Uterus (tissue), 4 donors: ENCODE data around the gene CLSTN2. TPM values are rescaled to one million over a fixed set of nuclear protein-coding genes. Genes with fewer than 3 reads are reported as not detected.

Source experiments
- DNase-seq, 2 donors: peaks; one replicate each; pipeline ENCODE4 v3.0.0-alpha.2; 2019 to 2020
- H3K27ac ChIP-seq, 2 donors: fragments of 200-600 bp; sonication (generic); 1 replicate in 1 of 2; 2 replicates in 1 of 2; pipeline ENCODE4 v1.5.1; 2016 to 2018
- H3K27me3 ChIP-seq, 2 donors: fragments of 200-600 bp; sonication (generic); one replicate each; pipeline ENCODE4 v1.5.1; 2018 to 2019; ENCODE audit warnings: control low read depth in 1 of 2
- H3K36me3 ChIP-seq, 2 donors: fragments of 200-600 bp; sonication (generic); one replicate each; pipeline ENCODE4 v1.5.1; 2019; ENCODE audit warnings: control low read depth in 1 of 2
- H3K4me1 ChIP-seq, 2 donors: fragments of 200-600 bp; sonication (generic); one replicate each; pipeline ENCODE4 v1.5.1; 2018 to 2019; ENCODE audit warnings: control low read depth in 1 of 2
- H3K4me3 ChIP-seq, 2 donors: fragments of 200-600 bp; sonication (generic); 1 replicate in 1 of 2; 2 replicates in 1 of 2; pipeline ENCODE4 v1.5.1; 2018 to 2019; ENCODE audit warnings: mild to moderate bottlenecking in 1 of 2
- H3K9me3 ChIP-seq, 2 donors: fragments of 200-600 bp; sonication (generic); one replicate each; pipeline ENCODE4 v1.5.1; 2019; ENCODE audit warnings: control low read depth in 1 of 2
- CTCF ChIP-seq, 4 experiments: fragments of 200-600 bp in 2 of 4; fragments of 450-650 bp in 2 of 4; sonication (generic) in 2 of 4; IDR thresholded peaks; one replicate each; pipeline ENCODE4 v1.5.1; 2016 to 2019; ENCODE audit warnings: antibody characterized with exemption in 4 of 4, mild to moderate bottlenecking in 2 of 4, moderate library complexity in 1 of 4
- POLR2A ChIP-seq, 2 donors: fragments of 450-650 bp; IDR thresholded peaks; one replicate each; pipeline ENCODE4 v1.6.1; 2016; ENCODE audit warnings: antibody characterized with exemption in 2 of 2, mild to moderate bottlenecking in 1 of 2, moderate library complexity in 1 of 2
- intact Hi-C: fragments of 100-400 bp; cut with DNase I; formaldehyde crosslinking; loops from one replicate; pipeline ENCODE4 v1.15.1; 2023; ENCODE audit warnings: low total_unique reads
- total RNA-seq, 4 donors: library from RNA; depleted of rRNA in 3 of 4; stranded (reverse); fragments of >200 nt in 3 of 4; gene quantifications; one replicate each; pipeline versions ENCODE4 v1.1.0 to v1.2.4, GENCODE V29; 2014 to 2023
- donor health status: DM: yes; HTN: yes; CAD: no.

CLSTN2 gene
- total RNA-seq, 4 donors from 2014 or later = 4.7 to 32.2 (median 19.2) TPM

GRCh38 chr3:140427786-140428185 lies 492.8 kb downstream of the CLSTN2 start:
- no peaks in the 10 kb centered on the region for H3K27me3 ChIP-seq
- no peak overlapping the region for H3K4me3 ChIP-seq
- no peak overlapping the region for H3K27ac ChIP-seq
- no peaks in the 10 kb centered on the region for H3K36me3 ChIP-seq
- H3K4me1 ChIP-seq = no peaks in the 10 kb centered on the region
- no peak for DNase-seq
- no peaks in the 10 kb centered on the region for H3K9me3 ChIP-seq
- no peak for TF ChIP-seq POLR2A (IDR thresholded peaks at IDR 0.05)
- TF ChIP-seq CTCF (IDR thresholded peaks at IDR 0.05) = no peak
- intact Hi-C loops = no loop called here

- H3K27me3 ChIP-seq = no peaks in the 10 kb centered on the region
Observed at GRCh38 chr3:140428380-140428779, 493.4 kb downstream of the CLSTN2 start.

GRCh38 chr3:140429791-140430190 lies 494.8 kb downstream of the CLSTN2 start:
- no peaks in the 10 kb centered on the region for H3K9me3 ChIP-seq
- TF ChIP-seq POLR2A (IDR thresholded peaks at IDR 0.05) (no peak), CTCF (IDR thresholded peaks at IDR 0.05) (no peak)
- no peaks in the 10 kb centered on the region for H3K27me3 ChIP-seq
- no peak overlapping the region for H3K4me3 ChIP-seq
- DNase-seq = no peak
- no peaks in the 10 kb centered on the region for H3K36me3 ChIP-seq
- H3K4me1 ChIP-seq = no peaks in the 10 kb centered on the region
- intact Hi-C loops = no loop called here
- H3K27ac ChIP-seq = no peak overlapping the region

More at GRCh38 chr3:140428380-140428779, 493.4 kb downstream of the CLSTN2 start:
- Histone ChIP-seq H3K36me3 (no peaks in the 10 kb centered on the region), H3K27ac (no peak overlapping the region), H3K9me3 (no peaks in the 10 kb centered on the region), H3K4me3 (no peak overlapping the region), H3K4me1 (no peaks in the 10 kb centered on the region)
- intact Hi-C loops = no loop called here
- DNase-seq = no peak
- TF ChIP-seq CTCF (IDR thresholded peaks at IDR 0.05) = no peak
- TF ChIP-seq POLR2A (IDR thresholded peaks at IDR 0.05) = no peak

- no peak overlapping the region for H3K4me3 ChIP-seq
- DNase-seq = no peak
- no peak overlapping the region for H3K27ac ChIP-seq
- H3K27me3 ChIP-seq = no peaks in the 10 kb centered on the region
- TF ChIP-seq POLR2A (IDR thresholded peaks at IDR 0.05) = no peak
- TF ChIP-seq CTCF (IDR thresholded peaks at IDR 0.05) = no peak
- no peaks in the 10 kb centered on the region for H3K36me3 ChIP-seq
- no peaks in the 10 kb centered on the region for H3K4me1 ChIP-seq
- H3K9me3 ChIP-seq = no peaks in the 10 kb centered on the region
- intact Hi-C loops = no loop called here
Observed at GRCh38 chr3:140430494-140430893, 495.5 kb downstream of the CLSTN2 start.

GRCh38 chr3:140432229-140432669 lies 497.3 kb downstream of the CLSTN2 start:
- H3K4me1 ChIP-seq = no peaks in the 10 kb centered on the region
- H3K4me3 ChIP-seq = no peak overlapping the region
- intact Hi-C loops = no loop called here
- no peak for DNase-seq
- H3K9me3 ChIP-seq = no peaks in the 10 kb centered on the region
- H3K36me3 ChIP-seq = no peaks in the 10 kb centered on the region
- TF ChIP-seq POLR2A (IDR thresholded peaks at IDR 0.05) (no peak), CTCF (IDR thresholded peaks at IDR 0.05) (no peak)
- H3K27ac ChIP-seq = no peak overlapping the region
- H3K27me3 ChIP-seq = no peaks in the 10 kb centered on the region
